CD14-positive monocyte (primary cell): Measurements from ENCODE around the gene RANBP3. TPM values are rescaled to one million over a fixed set of nuclear protein-coding genes. Genes with fewer than 3 reads are reported as not detected.

Experiments used
- DNase-seq, 3 donors: peaks; one replicate each; pipeline ENCODE4 v3.0.0-alpha.2; 2011 to 2022
- H2AFZ ChIP-seq: 2 replicates; pipeline ENCODE4 v1.6.0; 2012; ENCODE audit warnings: mild to moderate bottlenecking, low read depth, low read length, inconsistent platforms; ENCODE audit not compliant: insufficient read depth, poor library complexity, severe bottlenecking
- H3K27ac ChIP-seq, 2 donors: 1 replicate in 1 of 2; 2 replicates in 1 of 2; pipeline ENCODE4 v1.5.1; 2012 to 2013; ENCODE audit warnings: low read length in 2 of 2, control low read depth in 1 of 2, inconsistent platforms in 1 of 2, low read depth in 1 of 2, mild to moderate bottlenecking in 1 of 2
- H3K27me3 ChIP-seq, 2 donors: one replicate each; pipeline versions ENCODE4 v1.6.0 to v1.6.1; 2011 to 2013; ENCODE audit warnings: low read length in 2 of 2; ENCODE audit not compliant: control insufficient read depth in 2 of 2, insufficient read depth in 2 of 2
- H3K36me3 ChIP-seq, 2 donors: replicated peaks in 1 of 2; 1 replicate in 1 of 2; 2 replicates in 1 of 2; pipeline versions ENCODE4 v1.5.1 to v1.6.1; 2012 to 2013; ENCODE audit warnings: low read length in 2 of 2, control low read depth in 1 of 2, inconsistent platforms in 1 of 2, mild to moderate bottlenecking in 1 of 2; ENCODE audit not compliant: insufficient read depth in 2 of 2, control insufficient read depth in 1 of 2
- H3K4me1 ChIP-seq, 2 donors: 1 replicate in 1 of 2; 2 replicates in 1 of 2; pipeline versions ENCODE4 v1.5.1 to v1.6.1; 2012 to 2013; ENCODE audit warnings: low read length in 2 of 2, control low read depth in 1 of 2, inconsistent platforms in 1 of 2, mild to moderate bottlenecking in 1 of 2, moderate library complexity in 1 of 2; ENCODE audit not compliant: insufficient read depth in 2 of 2, control insufficient read depth in 1 of 2
- H3K4me2 ChIP-seq: replicated peaks from 2 replicates; pipeline ENCODE3; 2012; ENCODE audit warnings: low read length, moderate library complexity, mild to moderate bottlenecking; ENCODE audit not compliant: poor library complexity, severe bottlenecking; ENCODE audit errors: extremely low read depth
- H3K4me3 ChIP-seq, 3 experiments: fragments of 200-600 bp in 1 of 3; sonication (generic) in 1 of 3; replicated peaks in 1 of 3; 1 replicate in 2 of 3; 2 replicates in 1 of 3; pipeline ENCODE4 v1.5.1; 2011 to 2013; ENCODE audit warnings: low read length in 3 of 3, mild to moderate bottlenecking in 3 of 3, control low read depth in 2 of 3, low read depth in 2 of 3, inconsistent platforms in 1 of 3, moderate library complexity in 1 of 3
- H3K79me2 ChIP-seq: 2 replicates; pipeline ENCODE4 v1.6.0; 2012; ENCODE audit warnings: mild to moderate bottlenecking, control low read depth, inconsistent platforms, low read length, moderate library complexity; ENCODE audit not compliant: insufficient read depth
- H3K9ac ChIP-seq: 2 replicates; pipeline ENCODE4 v1.6.0; 2017; ENCODE audit warnings: low read length, mild to moderate bottlenecking; ENCODE audit not compliant: insufficient read depth, poor library complexity, severe bottlenecking
- H3K9me3 ChIP-seq, 2 donors: replicated peaks in 1 of 2; 1 replicate in 1 of 2; 2 replicates in 1 of 2; pipeline versions ENCODE4 v1.5.1 to v1.6.1; 2012 to 2013; ENCODE audit warnings: low read length in 2 of 2, control low read depth in 1 of 2; ENCODE audit not compliant: control insufficient read depth in 1 of 2, insufficient read depth in 1 of 2
- H4K20me1 ChIP-seq: 2 replicates; pipeline ENCODE4 v1.6.0; 2012; ENCODE audit warnings: mild to moderate bottlenecking, low read length, control low read depth, moderate library complexity; ENCODE audit not compliant: insufficient read depth
- H3K27ac Mint-ChIP-seq, 7 donors: one replicate each; pipeline ENCODE4 v1.8.0; 2020; ENCODE audit warnings: mild to moderate bottlenecking in 7 of 7, mixed read lengths in 7 of 7, moderate library complexity in 6 of 7, inconsistent platforms in 2 of 7
- H3K27me3 Mint-ChIP-seq, 3 donors: one replicate each; pipeline ENCODE4 v1.8.0; 2021 to 2022; ENCODE audit warnings: low read depth in 3 of 3, mild to moderate bottlenecking in 3 of 3, mixed read lengths in 3 of 3, moderate library complexity in 3 of 3, inconsistent platforms in 1 of 3
- H3K36me3 Mint-ChIP-seq, 2 donors: one replicate each; pipeline ENCODE4 v1.8.0; 2020; ENCODE audit warnings: mixed read lengths in 2 of 2, inconsistent platforms in 1 of 2, mild to moderate bottlenecking in 1 of 2
- H3K4me1 Mint-ChIP-seq: one replicate; pipeline ENCODE4 v1.8.0; 2020; ENCODE audit warnings: mild to moderate bottlenecking, mixed read lengths
- H3K4me3 Mint-ChIP-seq, 2 donors: one replicate each; pipeline ENCODE4 v1.8.0; 2020; ENCODE audit warnings: mild to moderate bottlenecking in 2 of 2, mixed read lengths in 2 of 2, moderate library complexity in 1 of 2
- H3K9me3 Mint-ChIP-seq, 7 donors: one replicate each; pipeline ENCODE4 v1.8.0; 2020 to 2022; ENCODE audit warnings: mixed read lengths in 7 of 7, mild to moderate bottlenecking in 6 of 7, moderate library complexity in 6 of 7, inconsistent platforms in 2 of 7
- WGBS: methylation state at CpG from one replicate; pipeline ENCODE4 v1.1.5; 2013; ENCODE audit warnings: missing lambda C conversion rate; ENCODE audit not compliant: insufficient coverage; 5-methylcytosine and 5-hydroxymethylcytosine counted together
- intact Hi-C, 2 donors: fragments of 100-400 bp; cut with micrococcal nuclease; formaldehyde crosslinking; loops; one replicate each; pipeline versions ENCODE4 v1.15.0 to v1.15.1; 2023
- polyA plus RNA-seq, 3 donors: library from polyadenylated mRNA; depleted of rRNA in 1 of 3; unstranded in 2 of 3; stranded (reverse) in 1 of 3; fragments of 300-500 nt in 2 of 3; fragments of >200 nt in 1 of 3; fragmentation: Illumina TruSeq in 2 of 3; gene quantifications; 1 replicate in 2 of 3; 2 replicates in 1 of 3; pipeline ENCODE4 v1.2.3, GENCODE V29; 2012 to 2021
- TF ChIP-seq, protein P1 (sequence below): fragments of 200-600 bp; IDR thresholded peaks from one replicate; pipeline ENCODE4 v1.8.0; 2022; ENCODE audit warnings: antibody characterized with exemption, mild to moderate bottlenecking

Gene RANBP3
- polyA plus RNA-seq, 3 donors: 4.5 to 49.5 (median 8.1) TPM

- Mint-ChIP-seq H3K9me3 (peaks cover 0 to 3% (median 0%) of the 10 kb centered on the region in 7 donors), H3K4me3 (no peak overlapping the region), H3K27ac (no peak overlapping the region), H3K27me3 (peaks cover 0 to 2% (median 0%) of the 10 kb centered on the region in 3 donors), H3K4me1 (peaks cover 14% of the 10 kb centered on the region), H3K36me3 (peaks cover 26 to 47% of the 10 kb centered on the region in 2 donors)
- Histone ChIP-seq H3K36me3 (peaks cover 29 to 30% of the 10 kb centered on the region in 2 donors), H4K20me1 (peaks cover 44% of the 10 kb centered on the region), H3K9me3 (no peaks in the 10 kb centered on the region), H3K27ac (no peak overlapping the region), H3K4me2 (no peak overlapping the region), H3K9ac (no peak overlapping the region), H3K4me3 (no peak overlapping the region), H3K4me1 (peaks cover 10 to 12% of the 10 kb centered on the region in 2 donors), H3K79me2 (peaks cover 54% of the 10 kb centered on the region), H3K27me3 (no peaks in the 10 kb centered on the region), H2AFZ (no peak overlapping the region)
- TF ChIP-seq, protein P1, sequence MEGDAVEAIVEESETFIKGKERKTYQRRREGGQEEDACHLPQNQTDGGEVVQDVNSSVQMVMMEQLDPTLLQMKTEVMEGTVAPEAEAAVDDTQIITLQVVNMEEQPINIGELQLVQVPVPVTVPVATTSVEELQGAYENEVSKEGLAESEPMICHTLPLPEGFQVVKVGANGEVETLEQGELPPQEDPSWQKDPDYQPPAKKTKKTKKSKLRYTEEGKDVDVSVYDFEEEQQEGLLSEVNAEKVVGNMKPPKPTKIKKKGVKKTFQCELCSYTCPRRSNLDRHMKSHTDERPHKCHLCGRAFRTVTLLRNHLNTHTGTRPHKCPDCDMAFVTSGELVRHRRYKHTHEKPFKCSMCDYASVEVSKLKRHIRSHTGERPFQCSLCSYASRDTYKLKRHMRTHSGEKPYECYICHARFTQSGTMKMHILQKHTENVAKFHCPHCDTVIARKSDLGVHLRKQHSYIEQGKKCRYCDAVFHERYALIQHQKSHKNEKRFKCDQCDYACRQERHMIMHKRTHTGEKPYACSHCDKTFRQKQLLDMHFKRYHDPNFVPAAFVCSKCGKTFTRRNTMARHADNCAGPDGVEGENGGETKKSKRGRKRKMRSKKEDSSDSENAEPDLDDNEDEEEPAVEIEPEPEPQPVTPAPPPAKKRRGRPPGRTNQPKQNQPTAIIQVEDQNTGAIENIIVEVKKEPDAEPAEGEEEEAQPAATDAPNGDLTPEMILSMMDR: no peak
- DNase-seq: no peak
- 91% methylated on average over 11 of the region's 13 CpGs for WGBS
- intact Hi-C loops: loop anchor here (5.0 to 10.0 kb wide), 5 partner anchors 75 to 525 kb away; partner anchors contain the start of genes DUS3L (in 1 of the 2), HSD11B1L (in 1 of the 2), KHSRP (in 1 of the 2) and MICOS13 (in 1 of the 2)
Observed at GRCh38 chr19:5899728-5900526, 78.0 kb downstream of the RANBP3 start.

DNA sequence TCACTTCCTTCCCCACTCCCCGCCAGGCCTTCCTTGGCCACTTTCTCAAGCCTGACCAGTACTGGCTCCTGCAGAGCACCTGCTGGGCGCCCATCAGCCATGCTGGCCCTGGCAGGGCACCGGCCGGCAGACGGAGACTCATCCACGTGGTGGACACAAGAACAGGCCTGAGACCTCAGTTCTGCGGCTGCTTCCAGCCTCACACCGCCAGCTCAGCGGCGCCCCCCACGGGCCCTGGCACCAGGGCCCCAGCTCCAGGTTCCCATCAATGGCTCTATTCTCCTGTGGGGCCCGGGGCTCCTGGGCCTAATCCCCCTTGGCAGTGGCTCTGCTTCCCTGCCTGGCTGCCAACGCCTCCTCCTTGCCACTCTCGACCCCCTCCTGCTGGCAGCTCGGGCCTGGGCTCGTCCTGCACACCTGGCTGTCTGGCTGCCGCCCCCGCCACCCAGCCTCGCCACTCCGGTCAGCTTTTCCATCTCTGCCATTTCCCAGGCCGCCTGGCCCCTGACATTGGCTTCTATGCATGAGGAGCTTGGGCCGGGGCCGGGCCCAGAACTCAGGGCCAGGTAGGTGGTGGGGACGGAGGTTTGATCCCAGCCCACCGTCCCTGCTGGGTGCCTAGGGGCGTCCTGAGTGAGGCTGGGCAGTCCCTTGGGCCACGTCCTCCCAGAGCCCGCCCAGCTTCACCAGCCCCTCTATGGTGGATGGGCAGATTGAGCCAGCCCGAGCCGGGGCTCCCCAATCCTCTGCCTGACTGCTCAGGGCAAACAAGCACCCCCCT lies 80.6 kb downstream of the RANBP3 start:
- H3K4me1 Mint-ChIP-seq: peaks cover 5% of the 10 kb centered on the region
- Histone ChIP-seq H3K79me2 (peaks cover 41% of the 10 kb centered on the region), H3K27ac (no peak overlapping the region), H3K4me2 (no peak overlapping the region), H3K27me3 (peaks cover 0 to 3% of the 10 kb centered on the region in 2 donors), H3K4me1 (peaks cover 0 to 1% of the 10 kb centered on the region in 2 donors), H4K20me1 (peaks cover 44% of the 10 kb centered on the region), H3K4me3 (no peak overlapping the region), H3K36me3 (peaks cover 34 to 38% of the 10 kb centered on the region in 2 donors), H2AFZ (no peak overlapping the region), H3K9me3 (no peaks in the 10 kb centered on the region), H3K9ac (no peak overlapping the region)
- peak overlapping the region in 1 of 7 donors; percentile 69 for H3K27ac Mint-ChIP-seq
- DNase-seq: no peak
- intact Hi-C loops: no loop called here
- peaks cover 4 to 8% (median 6%) of the 10 kb centered on the region in 3 donors for H3K27me3 Mint-ChIP-seq
- 98% methylated on average over 28 of the region's 30 CpGs for WGBS
- no peaks in the 10 kb centered on the region for H3K9me3 Mint-ChIP-seq
- TF ChIP-seq, protein P1: no peak
- H3K36me3 Mint-ChIP-seq: peaks cover 28 to 52% of the 10 kb centered on the region in 2 donors
- H3K4me3 Mint-ChIP-seq: no peak overlapping the region
